ENCODE measurements around the gene OR4C12. TPM values are rescaled to one million over a fixed set of nuclear protein-coding genes. Genes with fewer than 3 reads are reported as not detected.
"Not testable (repeated sequence)": the region's sequence is repeated elsewhere in the genome, so short reads cannot be mapped to it uniquely, and the experiment has no call there.

OR4C12 gene
- total and polyA plus RNA-seq, 10 of the 15 experiments (the other 5 are each of a cell fraction or from before 2014, with no cell fraction given): not detected

- TF ChIP-seq, protein P1, sequence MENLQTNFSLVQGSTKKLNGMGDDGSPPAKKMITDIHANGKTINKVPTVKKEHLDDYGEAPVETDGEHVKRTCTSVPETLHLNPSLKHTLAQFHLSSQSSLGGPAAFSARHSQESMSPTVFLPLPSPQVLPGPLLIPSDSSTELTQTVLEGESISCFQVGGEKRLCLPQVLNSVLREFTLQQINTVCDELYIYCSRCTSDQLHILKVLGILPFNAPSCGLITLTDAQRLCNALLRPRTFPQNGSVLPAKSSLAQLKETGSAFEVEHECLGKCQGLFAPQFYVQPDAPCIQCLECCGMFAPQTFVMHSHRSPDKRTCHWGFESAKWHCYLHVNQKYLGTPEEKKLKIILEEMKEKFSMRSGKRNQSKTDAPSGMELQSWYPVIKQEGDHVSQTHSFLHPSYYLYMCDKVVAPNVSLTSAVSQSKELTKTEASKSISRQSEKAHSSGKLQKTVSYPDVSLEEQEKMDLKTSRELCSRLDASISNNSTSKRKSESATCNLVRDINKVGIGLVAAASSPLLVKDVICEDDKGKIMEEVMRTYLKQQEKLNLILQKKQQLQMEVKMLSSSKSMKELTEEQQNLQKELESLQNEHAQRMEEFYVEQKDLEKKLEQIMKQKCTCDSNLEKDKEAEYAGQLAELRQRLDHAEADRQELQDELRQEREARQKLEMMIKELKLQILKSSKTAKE (IDR thresholded peaks at IDR 0.05; ENCODE audit: low read depth, poor library complexity, severe bottlenecking): no peak
Observed at GRCh38 chr11:49995565-49995964, 13.2 kb upstream of the OR4C12 start (continued).

DNA sequence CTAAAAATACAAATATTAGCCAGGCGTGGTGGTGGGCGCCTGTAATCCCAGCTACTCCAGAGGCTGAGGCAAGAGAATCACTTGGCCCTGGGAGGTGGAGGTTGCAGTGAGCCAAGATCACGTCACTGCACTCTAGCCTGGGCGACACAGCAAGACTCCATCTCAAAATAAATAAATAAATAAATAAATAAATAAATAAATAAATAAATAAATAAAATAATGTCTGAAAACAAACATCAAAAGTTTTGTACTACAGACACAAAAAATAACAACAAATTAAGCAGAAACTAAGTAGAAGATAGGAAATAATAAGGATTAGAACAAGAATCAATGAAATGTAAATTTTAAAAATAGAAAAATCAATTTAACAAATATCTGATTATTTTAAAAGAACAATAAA is 8.9 kb downstream of the OR4C12 start:
- H3K36me3 ChIP-seq (ENCODE audit: control insufficient read depth in 2 of 2, insufficient read depth in 2 of 2, low read length in 1 of 2); intact Hi-C loops (cut with micrococcal nuclease; ENCODE audit: unreplicated experiment); H4K20me1 ChIP-seq (ENCODE audit: control insufficient read depth, insufficient read depth); H3K4me1 ChIP-seq (ENCODE audit: control insufficient read depth, insufficient read depth, low read length); POLR2A ChIA-PET; SMC1A ChIA-PET (ENCODE audit: uncharacterized antibody, unreplicated experiment); in situ Hi-C loops (cut with MboI); H3K9ac ChIP-seq (ENCODE audit: control insufficient read depth, insufficient read depth, low read length); H3K79me2 ChIP-seq (ENCODE audit: control insufficient read depth, insufficient read depth, low read length); H2AFZ ChIP-seq (ENCODE audit: control insufficient read depth, low read depth, low read length); ATAC-seq; H3K27ac ChIP-seq (ENCODE audit: control insufficient read depth, insufficient read depth); H3K4me2 ChIP-seq (ENCODE audit: control insufficient read depth, insufficient read depth); DNase-seq (ENCODE audit: low read depth, low spot score); RAD21 ChIA-PET (ENCODE audit: unreplicated experiment); H3K27me3 ChIP-seq (replicated peaks in 1 of 2; ENCODE audit: control insufficient read depth in 2 of 2, insufficient read depth in 2 of 2, low read length in 1 of 2); BruUV-seq (replicated peaks); FAIRE-seq; H3K9me3 ChIP-seq (replicated peaks; ENCODE audit: control insufficient read depth, insufficient read depth, low read length); H3K4me3 ChIP-seq; CTCF ChIA-PET: not testable (repeated sequence)
- 36% methylated on average over 4 of the region's 4 CpGs for WGBS (ENCODE audit: insufficient coverage, insufficient replicate concordance, low lambda C conversion rate, missing lambda C conversion rate)

DNA sequence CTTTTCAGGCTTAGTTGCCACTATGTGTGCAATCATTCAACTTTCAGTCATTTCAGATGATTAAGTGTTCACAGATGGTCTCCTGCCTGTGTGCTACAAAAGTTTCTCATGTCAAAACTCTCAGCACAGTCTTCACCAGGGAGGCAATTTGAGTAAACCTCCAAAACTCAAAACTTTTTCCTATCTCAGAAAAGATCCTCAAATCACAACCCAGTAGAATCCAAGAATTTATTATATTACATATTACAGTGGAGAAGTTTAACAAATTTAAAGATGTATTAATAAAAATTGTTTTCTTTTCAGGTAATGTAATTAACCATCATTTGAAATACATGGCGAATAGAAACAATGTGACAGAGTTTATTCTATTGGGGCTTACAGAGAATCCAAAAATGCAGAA is 30.2 kb downstream of the OR4C12 start, which contains the start of gene OR4C13:
OR4C13 (plus strand) TSS at position 301 of the 400 bp plus-strand sequence; CDS start at position 333, 32 bp downstream.
- BruUV-seq (replicated peaks): no TSS peak
- in situ Hi-C loops (cut with MboI) (no loop called here), intact Hi-C loops (cut with micrococcal nuclease; ENCODE audit: unreplicated experiment) (no loop called here)
- no peak within 1 kb of the TSS for H3K27ac ChIP-seq (ENCODE audit: control insufficient read depth, insufficient read depth)
- H3K4me3 ChIP-seq: no peak within 1 kb of the TSS
- H3K9me3 ChIP-seq (replicated peaks; ENCODE audit: control insufficient read depth, insufficient read depth, low read length): no peaks in the 10 kb centered on the region
- H3K79me2 ChIP-seq (ENCODE audit: control insufficient read depth, insufficient read depth, low read length): no peaks in the 10 kb centered on the region
- H4K20me1 ChIP-seq (ENCODE audit: control insufficient read depth, insufficient read depth): no peaks in the 10 kb centered on the region
- H3K9ac ChIP-seq (ENCODE audit: control insufficient read depth, insufficient read depth, low read length): no peak within 1 kb of the TSS
- H3K4me2 ChIP-seq (ENCODE audit: control insufficient read depth, insufficient read depth): no peak within 1 kb of the TSS
- DNase-seq (ENCODE audit: low read depth, low spot score) (no peak), ATAC-seq (no peak), FAIRE-seq (no peak)
- CTCF ChIA-PET: interaction anchor here (0.7 kb wide), 1 partner anchor 1474 kb away, joined by 3 read pairs; no protein-coding TSS in a partner anchor
- H3K4me1 ChIP-seq (ENCODE audit: control insufficient read depth, insufficient read depth, low read length): no peaks in the 10 kb centered on the region
- RAD21 ChIA-PET (ENCODE audit: unreplicated experiment): no interaction called here
- SMC1A ChIA-PET (ENCODE audit: uncharacterized antibody, unreplicated experiment): no interaction called here
- WGBS (ENCODE audit: insufficient coverage, insufficient replicate concordance, low lambda C conversion rate, missing lambda C conversion rate): 0% methylated on average over 1 of the region's 1 CpG
- H3K36me3 ChIP-seq (ENCODE audit: control insufficient read depth in 2 of 2, insufficient read depth in 2 of 2, low read length in 1 of 2): no peaks in the 10 kb centered on the region
- H2AFZ ChIP-seq (ENCODE audit: control insufficient read depth, low read depth, low read length): no peak within 1 kb of the TSS
- H3K27me3 ChIP-seq (replicated peaks in 1 of 2; ENCODE audit: control insufficient read depth in 2 of 2, insufficient read depth in 2 of 2, low read length in 1 of 2): no peaks in the 10 kb centered on the region
- POLR2A ChIA-PET: no interaction called here
- no peak for TF ChIP-seq TCF12 (IDR thresholded peaks at IDR 0.05; ENCODE audit: low read depth, low read length)
- no peak for TF ChIP-seq E2F4 (IDR thresholded peaks at IDR 0.05; ENCODE audit: low read depth, low read length)
- TF ChIP-seq PAX5 (IDR thresholded peaks at IDR 0.05; ENCODE audit: borderline replicate concordance, low read depth, low read length): no peak
- no peak for TF ChIP-seq ESRRA (IDR thresholded peaks at IDR 0.05; ENCODE audit: low read length)
- no peak for TF ChIP-seq SIX5 (IDR thresholded peaks at IDR 0.05; ENCODE audit: low read depth, low read length, severe bottlenecking)

DNA sequence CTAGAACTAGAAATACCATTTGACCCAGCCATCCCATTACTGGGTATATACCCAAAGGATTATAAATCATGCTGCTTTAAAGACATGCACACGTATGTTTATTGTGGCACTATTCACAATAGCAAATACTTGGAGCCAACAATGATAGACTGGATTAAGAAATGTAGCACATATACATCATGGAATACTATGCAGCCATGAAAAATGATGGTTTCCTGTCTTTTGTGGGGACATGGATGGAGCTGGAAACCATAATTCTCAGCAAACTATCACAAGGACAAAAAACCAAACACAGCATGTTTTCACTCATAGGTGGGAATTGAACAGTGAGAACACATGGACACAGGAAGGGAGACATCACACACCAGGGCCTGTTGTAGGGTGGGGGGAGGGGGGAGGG is 33.6 kb downstream of the OR4C12 start:
- H3K4me2 ChIP-seq (ENCODE audit: control insufficient read depth, insufficient read depth); RAD21 ChIA-PET (ENCODE audit: unreplicated experiment); H3K79me2 ChIP-seq (ENCODE audit: control insufficient read depth, insufficient read depth, low read length); ATAC-seq; H2AFZ ChIP-seq (ENCODE audit: control insufficient read depth, low read depth, low read length); SMC1A ChIA-PET (ENCODE audit: uncharacterized antibody, unreplicated experiment); H3K4me1 ChIP-seq (ENCODE audit: control insufficient read depth, insufficient read depth, low read length); H3K27ac ChIP-seq (ENCODE audit: control insufficient read depth, insufficient read depth); H3K36me3 ChIP-seq (ENCODE audit: control insufficient read depth in 2 of 2, insufficient read depth in 2 of 2, low read length in 1 of 2); intact Hi-C loops (cut with micrococcal nuclease; ENCODE audit: unreplicated experiment); H4K20me1 ChIP-seq (ENCODE audit: control insufficient read depth, insufficient read depth); BruUV-seq (replicated peaks); DNase-seq (ENCODE audit: low read depth, low spot score); H3K9ac ChIP-seq (ENCODE audit: control insufficient read depth, insufficient read depth, low read length); FAIRE-seq; CTCF ChIA-PET; H3K27me3 ChIP-seq (replicated peaks in 1 of 2; ENCODE audit: control insufficient read depth in 2 of 2, insufficient read depth in 2 of 2, low read length in 1 of 2); in situ Hi-C loops (cut with MboI); H3K4me3 ChIP-seq; H3K9me3 ChIP-seq (replicated peaks; ENCODE audit: control insufficient read depth, insufficient read depth, low read length); POLR2A ChIA-PET: not testable (repeated sequence)
- 0% methylated on average over 1 of the region's 1 CpG for WGBS (ENCODE audit: insufficient coverage, insufficient replicate concordance, low lambda C conversion rate, missing lambda C conversion rate)

All from GM12878 (cell line).